ENCODE measurements around the gene TLCD1.
A peak's percentile ranks its signal among the peaks of the same experiment; 100 is the strongest.
"Not testable (repeated sequence)": the region's sequence is repeated elsewhere in the genome, so short reads cannot be mapped to it uniquely, and the experiment has no call there.

The TLCD1 gene

GRCh38 chr17:28725166-28725659 lies 820 bp downstream of the TLCD1 start:
- H3K4me3 ChIP-seq (ENCODE audit: low read depth, low read length): peak overlapping the region; percentile 69
- peak; percentile 5 for TF ChIP-seq CTCF (conservative IDR thresholded peaks at IDR 0.05; ENCODE audit: low read depth, low read length)
- peak; percentile 58 for DNase-seq (ENCODE audit: low read depth)

DNA sequence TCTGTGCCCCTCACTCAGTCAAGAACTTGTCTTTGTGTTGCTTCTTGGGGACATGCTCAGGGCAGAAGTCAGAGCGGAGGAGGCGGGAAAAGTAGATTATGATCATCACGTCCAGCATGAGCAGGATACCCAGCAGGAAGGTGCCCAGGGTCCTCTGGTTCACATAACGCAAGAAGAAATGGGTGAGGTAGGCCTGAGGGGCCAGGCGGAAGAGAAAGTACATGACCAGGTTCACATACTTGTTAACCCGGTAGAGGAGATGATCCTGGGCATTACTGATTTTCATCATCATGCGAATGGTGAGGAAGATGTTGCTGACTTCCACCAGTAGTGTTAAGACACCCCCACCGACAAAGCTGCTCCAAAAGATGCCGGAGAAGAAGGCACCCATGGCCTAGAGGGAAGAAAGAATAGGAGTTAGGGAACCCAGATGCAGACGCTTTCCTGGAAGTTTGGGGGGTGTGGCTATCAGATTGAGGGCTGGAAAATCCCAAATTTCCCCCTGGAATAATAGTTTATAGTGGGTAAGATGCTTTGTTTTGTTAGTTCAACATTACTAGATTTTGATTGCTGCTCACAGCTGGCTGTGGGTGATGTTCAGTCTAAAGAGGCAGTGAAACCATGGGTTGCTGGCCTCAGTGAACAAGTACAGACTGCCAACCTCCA lies 1.4 kb downstream of the TLCD1 start:
- peak overlapping the region; percentile 69 for H3K4me3 ChIP-seq (ENCODE audit: low read depth, low read length)
- TF ChIP-seq CTCF (conservative IDR thresholded peaks at IDR 0.05; ENCODE audit: low read depth, low read length): no peak
- no peak for DNase-seq (ENCODE audit: low read depth)

- not testable (repeated sequence) for H3K4me3 ChIP-seq (ENCODE audit: low read depth, low read length); DNase-seq (ENCODE audit: low read depth)
These were observed 2.1 kb downstream of the TLCD1 start for GRCh38 chr17:28723836-28724499.

GRCh38 chr17:28723159-28723835 lies 2.7 kb downstream of the TLCD1 start:
- no peak overlapping the region for H3K4me3 ChIP-seq (ENCODE audit: low read depth, low read length)
- no peak for TF ChIP-seq CTCF (conservative IDR thresholded peaks at IDR 0.05; ENCODE audit: low read depth, low read length)
- no peak for DNase-seq (ENCODE audit: low read depth)

DNA sequence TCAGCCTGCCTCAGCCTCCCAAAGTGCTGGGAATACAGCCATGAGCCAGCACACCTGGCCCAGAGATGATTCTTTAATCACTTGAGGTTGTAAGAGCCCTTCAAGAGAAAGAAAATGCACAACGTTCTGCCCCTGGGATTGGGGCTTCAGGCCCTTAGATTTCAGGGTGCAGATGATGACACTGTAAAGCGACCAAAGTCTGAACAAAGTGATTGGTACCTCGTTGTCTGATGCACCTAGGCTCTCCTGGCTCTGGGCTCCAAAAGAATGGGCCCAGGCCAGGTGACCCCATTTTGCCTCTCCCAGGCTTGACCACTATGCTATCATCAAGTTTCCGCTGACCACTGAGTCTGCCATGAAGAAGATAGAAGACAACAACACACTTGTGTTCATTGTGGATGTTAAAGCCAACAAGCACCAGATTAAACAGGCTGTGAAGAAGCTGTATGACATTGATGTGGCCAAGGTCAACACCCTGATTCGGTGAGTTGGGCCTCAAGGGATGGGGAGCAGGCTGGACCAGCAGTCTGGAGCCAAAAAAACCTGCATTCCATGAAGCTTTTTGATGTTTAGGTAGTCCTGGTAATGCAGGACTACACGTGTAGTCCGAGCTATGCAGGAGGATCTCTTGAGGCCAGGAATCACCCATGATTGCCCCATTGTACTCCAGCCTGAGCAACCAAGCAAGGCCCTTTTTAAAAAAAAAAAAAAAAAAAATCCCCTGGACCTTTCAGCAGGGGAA lies 3.4 kb downstream of the TLCD1 start:
- DNase-seq (ENCODE audit: low read depth): no peak
- TF ChIP-seq CTCF (conservative IDR thresholded peaks at IDR 0.05; ENCODE audit: low read depth, low read length): no peak
- H3K4me3 ChIP-seq (ENCODE audit: low read depth, low read length): no peak overlapping the region

DNA sequence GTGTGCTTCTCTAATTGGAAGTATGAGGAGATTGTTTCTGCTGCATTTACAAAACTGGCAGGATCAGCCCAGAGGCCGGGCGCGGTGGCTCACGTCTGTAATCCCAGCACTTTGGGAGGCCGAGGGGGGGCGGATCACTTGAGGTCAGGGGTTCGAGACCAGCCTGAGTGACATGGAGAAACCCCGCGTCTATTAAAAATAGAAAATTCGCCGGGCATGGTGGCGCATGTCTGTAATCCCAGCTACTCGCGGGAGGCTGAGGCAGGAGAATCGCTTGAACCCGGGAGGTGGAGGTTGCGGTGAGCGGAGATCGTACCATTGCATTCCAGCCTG lies 5.1 kb downstream of the TLCD1 start:
- peak overlapping the region; percentile 99 for H3K4me3 ChIP-seq (ENCODE audit: low read depth, low read length)
- not testable (repeated sequence) for DNase-seq (ENCODE audit: low read depth)

GRCh38 chr17:28720247-28720996 lies 5.6 kb downstream of the TLCD1 start:
- peak; percentile 12 for TF ChIP-seq CTCF (conservative IDR thresholded peaks at IDR 0.05; ENCODE audit: low read depth, low read length)
- no peak for DNase-seq (ENCODE audit: low read depth)
- peak overlapping the region; percentile 99 for H3K4me3 ChIP-seq (ENCODE audit: low read depth, low read length)
